Measurements from ENCODE around the gene PLXNA1. TPM values are rescaled to one million over a fixed set of nuclear protein-coding genes. Genes with fewer than 3 reads are reported as not detected.

The PLXNA1 gene
- total RNA-seq, 1 experiment from 2014 or later = 30.3 TPM

DNA sequence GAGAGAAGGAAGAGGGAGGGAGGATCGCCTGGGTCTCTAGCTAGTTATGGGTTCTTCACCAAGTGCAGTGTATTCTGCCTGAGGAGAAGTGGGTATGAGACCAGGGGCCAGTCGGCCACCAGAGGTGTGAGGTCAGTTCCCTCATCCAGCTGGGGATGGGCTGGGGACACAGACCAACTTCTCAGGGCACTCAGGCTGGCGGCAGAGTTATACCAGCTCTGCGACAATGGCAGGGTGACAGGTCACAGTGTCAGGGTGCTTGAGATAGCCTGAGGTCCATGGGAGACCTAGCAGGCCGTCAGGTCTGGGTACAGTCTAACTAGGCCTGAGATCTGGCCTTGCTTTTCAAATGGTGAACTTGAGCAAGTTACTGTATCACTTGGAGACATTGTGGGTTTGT is 31.4 kb upstream of the PLXNA1 start:
- H3K4me1 ChIP-seq (ENCODE audit: control insufficient read depth in 1 of 2, insufficient read depth in 2 of 2, low read length in 2 of 2) = no peaks in the 10 kb centered on the region
- no peaks in the 10 kb centered on the region for H3K9me3 ChIP-seq (ENCODE audit: control insufficient read depth in 1 of 2, insufficient read depth in 1 of 2, low read depth in 1 of 2, low read length in 2 of 2)
- intact Hi-C loops (cut with micrococcal nuclease) = no loop called here
- no peaks in the 10 kb centered on the region for H3K36me3 ChIP-seq (ENCODE audit: control insufficient read depth in 1 of 2, insufficient read depth in 2 of 2, low read length in 2 of 2)
- no peaks in the 10 kb centered on the region for H4K20me1 ChIP-seq (ENCODE audit: insufficient read depth)
- POLR2A ChIA-PET = no interaction called here
- BruUV-seq (replicated peaks) = no TSS peak
- RAD21 ChIA-PET (ENCODE audit: low non-redundant PET in 1 of 2, low total read pairs in 2 of 2, uncharacterized antibody in 2 of 2, unreplicated experiment in 2 of 2) = no interaction called here
- H3K9ac ChIP-seq (ENCODE audit: low read length) = no peak overlapping the region
- ATAC-seq (no peak), DNase-seq (ENCODE audit: low read depth, low spot score) (no peak)
- no peak overlapping the region for H3K4me2 ChIP-seq (ENCODE audit: low read length)
- no peaks in the 10 kb centered on the region for H3K27me3 ChIP-seq (ENCODE audit: insufficient read depth, low read length)
- no peak overlapping the region for H3K27ac ChIP-seq (ENCODE audit: low read depth, low read length)
- H3K9me2 ChIP-seq (ENCODE audit: insufficient read depth) = no peaks in the 10 kb centered on the region
- no peaks in the 10 kb centered on the region for H3K79me2 ChIP-seq (ENCODE audit: insufficient read depth, low read length)
- CTCF ChIA-PET = no interaction called here
- no peak overlapping the region for H3K4me3 ChIP-seq (replicated peaks in 1 of 2; ENCODE audit: low read depth in 1 of 2, low read length in 2 of 2)
- TF ChIP-seq, protein P1, sequence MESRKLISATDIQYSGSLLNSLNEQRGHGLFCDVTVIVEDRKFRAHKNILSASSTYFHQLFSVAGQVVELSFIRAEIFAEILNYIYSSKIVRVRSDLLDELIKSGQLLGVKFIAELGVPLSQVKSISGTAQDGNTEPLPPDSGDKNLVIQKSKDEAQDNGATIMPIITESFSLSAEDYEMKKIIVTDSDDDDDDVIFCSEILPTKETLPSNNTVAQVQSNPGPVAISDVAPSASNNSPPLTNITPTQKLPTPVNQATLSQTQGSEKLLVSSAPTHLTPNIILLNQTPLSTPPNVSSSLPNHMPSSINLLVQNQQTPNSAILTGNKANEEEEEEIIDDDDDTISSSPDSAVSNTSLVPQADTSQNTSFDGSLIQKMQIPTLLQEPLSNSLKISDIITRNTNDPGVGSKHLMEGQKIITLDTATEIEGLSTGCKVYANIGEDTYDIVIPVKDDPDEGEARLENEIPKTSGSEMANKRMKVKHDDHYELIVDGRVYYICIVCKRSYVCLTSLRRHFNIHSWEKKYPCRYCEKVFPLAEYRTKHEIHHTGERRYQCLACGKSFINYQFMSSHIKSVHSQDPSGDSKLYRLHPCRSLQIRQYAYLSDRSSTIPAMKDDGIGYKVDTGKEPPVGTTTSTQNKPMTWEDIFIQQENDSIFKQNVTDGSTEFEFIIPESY (IDR thresholded peaks at IDR 0.05; ENCODE audit: extremely low read depth, insufficient replicate concordance, low read length) = no peak
- no peak for TF ChIP-seq SP1 (IDR thresholded peaks at IDR 0.05; ENCODE audit: low read depth)
- TF ChIP-seq EGR1 (IDR thresholded peaks at IDR 0.05; ENCODE audit: low read depth) = no peak
- no peak for TF ChIP-seq POLR2AphosphoS5 (IDR thresholded peaks at IDR 0.05; ENCODE audit: low read depth, low read length)
- TF ChIP-seq, protein P2, sequence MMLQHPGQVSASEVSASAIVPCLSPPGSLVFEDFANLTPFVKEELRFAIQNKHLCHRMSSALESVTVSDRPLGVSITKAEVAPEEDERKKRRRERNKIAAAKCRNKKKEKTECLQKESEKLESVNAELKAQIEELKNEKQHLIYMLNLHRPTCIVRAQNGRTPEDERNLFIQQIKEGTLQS (IDR thresholded peaks at IDR 0.05) = no peak
- TF ChIP-seq SRF (IDR thresholded peaks at IDR 0.05; ENCODE audit: low read depth) = no peak
- no peak for TF ChIP-seq ELF1 (IDR thresholded peaks at IDR 0.05; ENCODE audit: borderline replicate concordance, low read depth)
- TF ChIP-seq FOSL1 (IDR thresholded peaks at IDR 0.05; ENCODE audit: low read depth) = no peak
- TF ChIP-seq, protein P3, sequence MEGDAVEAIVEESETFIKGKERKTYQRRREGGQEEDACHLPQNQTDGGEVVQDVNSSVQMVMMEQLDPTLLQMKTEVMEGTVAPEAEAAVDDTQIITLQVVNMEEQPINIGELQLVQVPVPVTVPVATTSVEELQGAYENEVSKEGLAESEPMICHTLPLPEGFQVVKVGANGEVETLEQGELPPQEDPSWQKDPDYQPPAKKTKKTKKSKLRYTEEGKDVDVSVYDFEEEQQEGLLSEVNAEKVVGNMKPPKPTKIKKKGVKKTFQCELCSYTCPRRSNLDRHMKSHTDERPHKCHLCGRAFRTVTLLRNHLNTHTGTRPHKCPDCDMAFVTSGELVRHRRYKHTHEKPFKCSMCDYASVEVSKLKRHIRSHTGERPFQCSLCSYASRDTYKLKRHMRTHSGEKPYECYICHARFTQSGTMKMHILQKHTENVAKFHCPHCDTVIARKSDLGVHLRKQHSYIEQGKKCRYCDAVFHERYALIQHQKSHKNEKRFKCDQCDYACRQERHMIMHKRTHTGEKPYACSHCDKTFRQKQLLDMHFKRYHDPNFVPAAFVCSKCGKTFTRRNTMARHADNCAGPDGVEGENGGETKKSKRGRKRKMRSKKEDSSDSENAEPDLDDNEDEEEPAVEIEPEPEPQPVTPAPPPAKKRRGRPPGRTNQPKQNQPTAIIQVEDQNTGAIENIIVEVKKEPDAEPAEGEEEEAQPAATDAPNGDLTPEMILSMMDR (IDR thresholded peaks at IDR 0.05 in 2 of 3, conservative IDR thresholded peaks at IDR 0.05 in 1 of 3; ENCODE audit: borderline replicate concordance in 1 of 3, insufficient read depth in 1 of 3, low read depth in 2 of 3, low read length in 2 of 3) = no peak
- no peak for TF ChIP-seq ZFX (IDR thresholded peaks at IDR 0.05)
- no peak for TF ChIP-seq CBX3 (IDR thresholded peaks at IDR 0.05; ENCODE audit: low read depth)
- no peak for TF ChIP-seq EZH2 (IDR thresholded peaks at IDR 0.05)
- TF ChIP-seq CEBPB (IDR thresholded peaks at IDR 0.05; ENCODE audit: low read depth) = no peak
- no peak for TF ChIP-seq RAD21 (IDR thresholded peaks at IDR 0.05; ENCODE audit: low read depth)
- TF ChIP-seq, protein P4, sequence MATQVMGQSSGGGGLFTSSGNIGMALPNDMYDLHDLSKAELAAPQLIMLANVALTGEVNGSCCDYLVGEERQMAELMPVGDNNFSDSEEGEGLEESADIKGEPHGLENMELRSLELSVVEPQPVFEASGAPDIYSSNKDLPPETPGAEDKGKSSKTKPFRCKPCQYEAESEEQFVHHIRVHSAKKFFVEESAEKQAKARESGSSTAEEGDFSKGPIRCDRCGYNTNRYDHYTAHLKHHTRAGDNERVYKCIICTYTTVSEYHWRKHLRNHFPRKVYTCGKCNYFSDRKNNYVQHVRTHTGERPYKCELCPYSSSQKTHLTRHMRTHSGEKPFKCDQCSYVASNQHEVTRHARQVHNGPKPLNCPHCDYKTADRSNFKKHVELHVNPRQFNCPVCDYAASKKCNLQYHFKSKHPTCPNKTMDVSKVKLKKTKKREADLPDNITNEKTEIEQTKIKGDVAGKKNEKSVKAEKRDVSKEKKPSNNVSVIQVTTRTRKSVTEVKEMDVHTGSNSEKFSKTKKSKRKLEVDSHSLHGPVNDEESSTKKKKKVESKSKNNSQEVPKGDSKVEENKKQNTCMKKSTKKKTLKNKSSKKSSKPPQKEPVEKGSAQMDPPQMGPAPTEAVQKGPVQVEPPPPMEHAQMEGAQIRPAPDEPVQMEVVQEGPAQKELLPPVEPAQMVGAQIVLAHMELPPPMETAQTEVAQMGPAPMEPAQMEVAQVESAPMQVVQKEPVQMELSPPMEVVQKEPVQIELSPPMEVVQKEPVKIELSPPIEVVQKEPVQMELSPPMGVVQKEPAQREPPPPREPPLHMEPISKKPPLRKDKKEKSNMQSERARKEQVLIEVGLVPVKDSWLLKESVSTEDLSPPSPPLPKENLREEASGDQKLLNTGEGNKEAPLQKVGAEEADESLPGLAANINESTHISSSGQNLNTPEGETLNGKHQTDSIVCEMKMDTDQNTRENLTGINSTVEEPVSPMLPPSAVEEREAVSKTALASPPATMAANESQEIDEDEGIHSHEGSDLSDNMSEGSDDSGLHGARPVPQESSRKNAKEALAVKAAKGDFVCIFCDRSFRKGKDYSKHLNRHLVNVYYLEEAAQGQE (IDR thresholded peaks at IDR 0.05; ENCODE audit: low read depth) = no peak
- TF ChIP-seq YY1 (IDR thresholded peaks at IDR 0.05; ENCODE audit: extremely low read depth, insufficient replicate concordance, low read depth, low read length) = no peak
- TF ChIP-seq, protein P5, sequence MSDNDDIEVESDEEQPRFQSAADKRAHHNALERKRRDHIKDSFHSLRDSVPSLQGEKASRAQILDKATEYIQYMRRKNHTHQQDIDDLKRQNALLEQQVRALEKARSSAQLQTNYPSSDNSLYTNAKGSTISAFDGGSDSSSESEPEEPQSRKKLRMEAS (IDR thresholded peaks at IDR 0.05) = no peak
- no peak for TF ChIP-seq POLR2A (IDR thresholded peaks at IDR 0.05; ENCODE audit: borderline replicate concordance, extremely low read depth, insufficient read depth, insufficient read length)
- H2AFZ ChIP-seq (ENCODE audit: low read depth, low read length, poor library complexity, severe bottlenecking) = no peak overlapping the region
